Astrocyte of the hippocampus (primary cell): ENCODE data around the gene GRIPAP1.

Source experiments
- DNase-seq: peaks from one replicate; pipeline ENCODE4 v3.0.0; 2011; ENCODE audit warnings: low read depth, low spot score

The GRIPAP1 gene

DNA sequence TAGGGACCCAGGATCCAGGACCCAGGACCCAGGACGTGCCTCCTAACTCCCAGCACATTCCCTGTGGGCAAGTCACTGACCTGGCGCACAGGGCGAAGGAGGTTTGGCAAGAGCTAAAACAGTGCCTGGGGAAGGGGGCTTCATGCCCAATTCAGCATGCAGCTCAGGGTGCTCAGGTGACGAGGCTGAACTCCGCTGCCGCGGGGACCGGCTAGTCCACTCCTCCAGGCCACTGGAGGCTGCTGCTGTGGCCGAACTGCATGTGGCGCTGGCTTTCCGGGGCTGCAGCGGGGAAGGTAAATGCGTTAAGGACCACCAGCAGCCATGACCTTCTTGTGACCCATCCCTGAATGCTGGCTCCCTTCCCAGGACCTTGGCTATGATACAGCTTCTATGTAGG, 78.3 kb downstream of the GRIPAP1 start:
- DNase-seq, result no peak
